ENCODE measurements around the gene S100A9. TPM values are rescaled to one million over a fixed set of nuclear protein-coding genes. Genes with fewer than 3 reads are reported as not detected.

Gene S100A9
- total and polyA plus RNA-seq, 2 of the 8 experiments (the other 6 are each of a cell fraction or from before 2014, with no cell fraction given): not detected

- TF ChIP-seq CHD7 (IDR thresholded peaks at IDR 0.05; ENCODE audit: insufficient replicate concordance, low read length) (no peak), EZH2 (IDR thresholded peaks at IDR 0.05; ENCODE audit: low read depth, low read length, severe bottlenecking) (no peak), TCF12 (IDR thresholded peaks at IDR 0.05; ENCODE audit: low read depth, low read length) (no peak)
These were observed 8.6 kb downstream of the S100A9 start (continued) for GRCh38 chr1:153366261-153366660.
